ENCODE measurements around the gene CR1.

DNA sequence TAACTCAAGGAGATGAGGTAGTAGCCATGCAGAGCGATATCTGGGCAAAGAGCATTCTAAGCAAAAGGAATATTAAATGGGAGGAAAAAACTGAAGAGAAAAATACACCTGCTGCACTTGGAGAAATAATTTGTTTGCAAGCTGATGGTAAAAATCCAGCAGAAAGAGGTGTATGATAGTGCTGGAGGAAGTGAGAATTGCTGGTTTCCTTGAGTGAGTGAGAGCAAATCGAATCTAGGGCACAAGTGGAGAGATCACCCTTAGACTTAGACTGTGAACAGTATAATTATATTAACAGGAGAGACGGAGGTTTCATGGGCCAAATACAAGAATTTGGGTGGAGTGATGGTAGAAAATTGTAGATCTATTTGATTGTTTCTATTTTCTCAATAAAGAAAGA is 2.7 kb upstream of the CR1 start:
- TF ChIP-seq, protein P1, sequence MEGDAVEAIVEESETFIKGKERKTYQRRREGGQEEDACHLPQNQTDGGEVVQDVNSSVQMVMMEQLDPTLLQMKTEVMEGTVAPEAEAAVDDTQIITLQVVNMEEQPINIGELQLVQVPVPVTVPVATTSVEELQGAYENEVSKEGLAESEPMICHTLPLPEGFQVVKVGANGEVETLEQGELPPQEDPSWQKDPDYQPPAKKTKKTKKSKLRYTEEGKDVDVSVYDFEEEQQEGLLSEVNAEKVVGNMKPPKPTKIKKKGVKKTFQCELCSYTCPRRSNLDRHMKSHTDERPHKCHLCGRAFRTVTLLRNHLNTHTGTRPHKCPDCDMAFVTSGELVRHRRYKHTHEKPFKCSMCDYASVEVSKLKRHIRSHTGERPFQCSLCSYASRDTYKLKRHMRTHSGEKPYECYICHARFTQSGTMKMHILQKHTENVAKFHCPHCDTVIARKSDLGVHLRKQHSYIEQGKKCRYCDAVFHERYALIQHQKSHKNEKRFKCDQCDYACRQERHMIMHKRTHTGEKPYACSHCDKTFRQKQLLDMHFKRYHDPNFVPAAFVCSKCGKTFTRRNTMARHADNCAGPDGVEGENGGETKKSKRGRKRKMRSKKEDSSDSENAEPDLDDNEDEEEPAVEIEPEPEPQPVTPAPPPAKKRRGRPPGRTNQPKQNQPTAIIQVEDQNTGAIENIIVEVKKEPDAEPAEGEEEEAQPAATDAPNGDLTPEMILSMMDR (IDR thresholded peaks at IDR 0.05): no peak
- TF ChIP-seq POLR2A (IDR thresholded peaks at IDR 0.05): no peak

Data from body of pancreas (tissue), 4 donors.